ENCODE data around the gene PTN. TPM values are rescaled to one million over a fixed set of nuclear protein-coding genes. Genes with fewer than 3 reads are reported as not detected.
"Not testable (repeated sequence)": the region's sequence is repeated elsewhere in the genome, so short reads cannot be mapped to it uniquely, and the experiment has no call there.

PTN gene
- polyA plus RNA-seq, 1 experiment: 33.5 TPM

DNA sequence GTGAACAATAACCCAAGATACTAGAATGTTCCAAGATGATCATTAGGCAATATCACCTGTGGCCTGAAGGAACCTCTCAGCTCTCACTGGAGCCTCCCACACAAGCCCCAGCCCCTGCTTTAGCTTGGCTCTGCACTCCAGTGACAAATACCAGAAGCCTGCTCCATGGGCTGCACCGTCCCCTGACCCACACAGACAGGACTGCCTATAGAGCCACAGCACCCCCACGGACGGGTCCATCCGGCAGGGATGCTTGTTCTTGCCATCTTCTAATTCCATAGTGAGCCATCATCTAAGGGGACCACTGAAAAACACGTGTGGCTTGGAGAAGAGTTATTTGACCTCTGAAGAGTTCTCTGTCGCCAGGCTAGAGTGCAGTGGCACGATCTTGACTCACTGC is 100.9 kb downstream of the PTN start:
- TF ChIP-seq CTCF (IDR thresholded peaks at IDR 0.05; ENCODE audit: insufficient read depth, low read depth, low read length): no peak
- POLR2A ChIA-PET: no interaction called here
- DNase-seq (ENCODE audit: low read depth): no peak
- Histone ChIP-seq H3K36me3 (ENCODE audit: control insufficient read depth, insufficient read depth, low read length) (no peaks in the 10 kb centered on the region), H3K27me3 (ENCODE audit: control insufficient read depth, insufficient read depth, low read length) (no peaks in the 10 kb centered on the region), H3K4me3 (ENCODE audit: low read depth, low read length) (no peak overlapping the region)
- CTCF ChIA-PET: no interaction called here

- POLR2A ChIA-PET: no interaction called here
- CTCF ChIA-PET: no interaction called here
- no peak overlapping the region for H3K4me3 ChIP-seq (ENCODE audit: low read depth, low read length)
- H3K27me3 ChIP-seq (ENCODE audit: control insufficient read depth, insufficient read depth, low read length): no peaks in the 10 kb centered on the region
- no peaks in the 10 kb centered on the region for H3K36me3 ChIP-seq (ENCODE audit: control insufficient read depth, insufficient read depth, low read length)
- DNase-seq (ENCODE audit: low read depth): no peak
- TF ChIP-seq CTCF (IDR thresholded peaks at IDR 0.05; ENCODE audit: insufficient read depth, low read depth, low read length): no peak
Observed at GRCh38 chr7:137241655-137242360, 101.7 kb downstream of the PTN start.

GRCh38 chr7:137239186-137239585 is 104.3 kb downstream of the PTN start:
- H3K27me3 ChIP-seq (ENCODE audit: control insufficient read depth, insufficient read depth, low read length); POLR2A ChIA-PET; H3K4me3 ChIP-seq (ENCODE audit: low read depth, low read length); H3K36me3 ChIP-seq (ENCODE audit: control insufficient read depth, insufficient read depth, low read length); DNase-seq (ENCODE audit: low read depth): not testable (repeated sequence)
- CTCF ChIA-PET: interaction anchor here (0.7 to 1.2 kb wide), 3 partner anchors 10 to 387 kb away, joined by 3 to 5 read pairs (median 3); no protein-coding TSS in a partner anchor

- no peak for DNase-seq (ENCODE audit: low read depth)
- no peak for TF ChIP-seq CTCF (IDR thresholded peaks at IDR 0.05; ENCODE audit: insufficient read depth, low read depth, low read length)
- ChIA-PET CTCF (no interaction called here), POLR2A (no interaction called here)
- H3K4me3 ChIP-seq (ENCODE audit: low read depth, low read length): no peak overlapping the region
- no peaks in the 10 kb centered on the region for H3K27me3 ChIP-seq (ENCODE audit: control insufficient read depth, insufficient read depth, low read length)
- H3K36me3 ChIP-seq (ENCODE audit: control insufficient read depth, insufficient read depth, low read length): no peaks in the 10 kb centered on the region
Observed at GRCh38 chr7:137235434-137235833, 108.1 kb downstream of the PTN start.

DNA sequence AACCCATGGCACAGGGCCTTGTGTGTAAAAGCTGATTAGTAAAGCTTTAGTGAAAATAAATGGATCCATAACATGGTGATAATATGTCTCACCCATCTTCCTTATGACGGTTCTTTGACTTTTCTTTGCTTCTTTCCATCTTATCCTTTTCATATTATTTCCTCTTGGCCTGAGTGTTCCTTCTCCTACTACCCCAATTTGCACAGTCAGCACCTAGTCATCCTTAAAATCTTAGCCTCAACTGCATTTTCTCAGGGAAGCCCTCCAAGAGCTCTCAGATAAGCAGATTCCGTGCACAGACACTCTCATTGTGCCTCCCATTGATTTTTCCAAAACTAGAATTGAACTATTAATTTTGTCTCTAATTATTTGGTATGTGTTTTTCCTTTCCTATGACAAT is 112.4 kb downstream of the PTN start:
- CTCF ChIA-PET: no interaction called here
- no peak for TF ChIP-seq CTCF (IDR thresholded peaks at IDR 0.05; ENCODE audit: insufficient read depth, low read depth, low read length)
- no peak overlapping the region for H3K4me3 ChIP-seq (ENCODE audit: low read depth, low read length)
- POLR2A ChIA-PET: no interaction called here
- no peaks in the 10 kb centered on the region for H3K36me3 ChIP-seq (ENCODE audit: control insufficient read depth, insufficient read depth, low read length)
- no peaks in the 10 kb centered on the region for H3K27me3 ChIP-seq (ENCODE audit: control insufficient read depth, insufficient read depth, low read length)
- DNase-seq (ENCODE audit: low read depth): no peak

- DNase-seq (ENCODE audit: low read depth): no peak
Observed at GRCh38 chr7:137221467-137221866, 122.1 kb downstream of the PTN start.

More at GRCh38 chr7:137221467-137221866, 122.1 kb downstream of the PTN start:
- ChIA-PET CTCF (no interaction called here), POLR2A (no interaction called here)
- no peaks in the 10 kb centered on the region for H3K27me3 ChIP-seq (ENCODE audit: control insufficient read depth, insufficient read depth, low read length)
- no peak overlapping the region for H3K4me3 ChIP-seq (ENCODE audit: low read depth, low read length)
- H3K36me3 ChIP-seq (ENCODE audit: control insufficient read depth, insufficient read depth, low read length): no peaks in the 10 kb centered on the region
- no peak for TF ChIP-seq CTCF (IDR thresholded peaks at IDR 0.05; ENCODE audit: insufficient read depth, low read depth, low read length)
